HG03432 (cell line): ENCODE data around the gene CNGB1.

Source experiments
- ATAC-seq: cut with Tn5 transposase; IDR thresholded peaks from one replicate; pipeline ENCODE4 v1.9.1; 2021; ENCODE audit warnings: mild to moderate bottlenecking, moderate library complexity; ENCODE audit not compliant: unreplicated experiment

CNGB1 gene

GRCh38 chr16:57977418-57978069 lies 6.6 kb upstream of the CNGB1 start:
- no peak for ATAC-seq

- ATAC-seq, result no peak
Observed at GRCh38 chr16:57976331-57976796, 5.4 kb upstream of the CNGB1 start.

- ATAC-seq, result no peak
Observed at GRCh38 chr16:57972306-57972705, 1.4 kb upstream of the CNGB1 start.

GRCh38 chr16:57971848-57972247 lies 920 bp upstream of the CNGB1 start:
- no peak for ATAC-seq

- ATAC-seq, result no peak
Observed at GRCh38 chr16:57970319-57970718, 609 bp downstream of the CNGB1 start.

- no peak for ATAC-seq
Observed at GRCh38 chr16:57969451-57970123, 1.3 kb downstream of the CNGB1 start.

GRCh38 chr16:57967916-57968315 lies 3.0 kb downstream of the CNGB1 start:
- ATAC-seq, result no peak

- no peak for ATAC-seq
Observed at GRCh38 chr16:57966986-57967385, 3.9 kb downstream of the CNGB1 start.

GRCh38 chr16:57966204-57966771 lies 4.6 kb downstream of the CNGB1 start:
- no peak for ATAC-seq

- no peak for ATAC-seq
Observed at GRCh38 chr16:57964157-57964700, 6.7 kb downstream of the CNGB1 start.

GRCh38 chr16:57962756-57963155 lies 8.2 kb downstream of the CNGB1 start:
- ATAC-seq, result no peak

- ATAC-seq, result no peak
Observed at GRCh38 chr16:57962046-57962445, 8.9 kb downstream of the CNGB1 start.

GRCh38 chr16:57961538-57961937 lies 9.4 kb downstream of the CNGB1 start:
- no peak for ATAC-seq

- no peak for ATAC-seq
Observed at GRCh38 chr16:57960826-57961472, 10.0 kb downstream of the CNGB1 start.

- no peak for ATAC-seq
Observed at GRCh38 chr16:57960310-57960709, 10.6 kb downstream of the CNGB1 start.

- no peak for ATAC-seq
Observed at GRCh38 chr16:57959804-57960203, 11.1 kb downstream of the CNGB1 start.

- no peak for ATAC-seq
Observed at GRCh38 chr16:57959121-57959520, 11.8 kb downstream of the CNGB1 start.

- no peak for ATAC-seq
Observed at GRCh38 chr16:57958544-57958943, 12.4 kb downstream of the CNGB1 start.

GRCh38 chr16:57957673-57958392 lies 13.1 kb downstream of the CNGB1 start:
- no peak for ATAC-seq

- no peak for ATAC-seq
Observed at GRCh38 chr16:57956924-57957672, 13.8 kb downstream of the CNGB1 start.
